HepG2 (cell line): Measurements from ENCODE around the gene ABCG4. TPM values are rescaled to one million over a fixed set of nuclear protein-coding genes. Genes with fewer than 3 reads are reported as not detected.

ENCODE experiments used
- ARNT ChIP-seq: fragments of 450-650 bp; IDR thresholded peaks from 2 replicates; pipeline ENCODE4 v1.6.1; 2017
- FOXP4 ChIP-seq: sonication (generic); formaldehyde crosslinking; IDR thresholded peaks from 2 replicates; pipeline ENCODE4 v1.4.0; 2020; ENCODE audit warnings: missing genetic modification reagents
- GABPA ChIP-seq, 2 experiments: IDR thresholded peaks; 2 replicates each; pipeline ENCODE4 v1.6.1; 2011 to 2016; ENCODE audit warnings: low read depth in 2 of 2, low read length in 1 of 2, missing biosample characterization in 1 of 2, missing genetic modification characterization in 1 of 2
- HCFC1 ChIP-seq: fragments of 150-350 bp; IDR thresholded peaks from 2 replicates; pipeline ENCODE4 v1.6.1; 2014; ENCODE audit warnings: low read depth, low read length
- HIC2 ChIP-seq: sonication (generic); formaldehyde crosslinking; IDR thresholded peaks from 2 replicates; pipeline ENCODE4 v1.9.0; 2022; ENCODE audit warnings: low read depth, missing genetic modification reagents
- HOXA5 ChIP-seq: sonication (generic); formaldehyde crosslinking; IDR thresholded peaks from 2 replicates; pipeline ENCODE4 v1.4.0; 2020; ENCODE audit warnings: missing genetic modification reagents
- IKZF5 ChIP-seq: IDR thresholded peaks from 2 replicates; pipeline ENCODE4 v1.6.1; 2018; ENCODE audit warnings: missing genetic modification reagents, mild to moderate bottlenecking, missing compliant biosample characterization
- KDM5A ChIP-seq: fragments of 200-600 bp; sonication (generic); IDR thresholded peaks from 2 replicates; pipeline ENCODE4 v1.7.0; 2018; ENCODE audit warnings: antibody characterized with exemption, mild to moderate bottlenecking, low read length, borderline replicate concordance
- KLF11 ChIP-seq: IDR thresholded peaks from 2 replicates; pipeline ENCODE4 v1.6.1; 2016; ENCODE audit warnings: missing compliant biosample characterization
- KLF9 ChIP-seq: IDR thresholded peaks from 2 replicates; pipeline ENCODE4 v1.6.1; 2016; ENCODE audit warnings: low read depth
- MTA1 ChIP-seq: sonication (generic); formaldehyde crosslinking; IDR thresholded peaks from 2 replicates; pipeline ENCODE4 v1.4.0; 2020; ENCODE audit warnings: missing genetic modification reagents, mild to moderate bottlenecking, borderline replicate concordance
- MTF2 ChIP-seq: sonication (generic); formaldehyde crosslinking; IDR thresholded peaks from 2 replicates; pipeline ENCODE4 v1.5.0; 2020; ENCODE audit warnings: missing genetic modification reagents, borderline replicate concordance
- NFRKB ChIP-seq: fragments of 450-650 bp; IDR thresholded peaks from 2 replicates; pipeline ENCODE4 v1.6.1; 2017
- NFYB ChIP-seq: sonication (generic); formaldehyde crosslinking; IDR thresholded peaks from 2 replicates; pipeline ENCODE4 v1.4.0; 2020; ENCODE audit warnings: missing genetic modification reagents
- PCBP1 ChIP-seq: fragments of 200-400 bp; formaldehyde crosslinking; IDR thresholded peaks from 2 replicates; pipeline ENCODE4 v1.6.1; 2017; ENCODE audit warnings: mild to moderate bottlenecking, low read depth, low read length, borderline replicate concordance
- POLR2A ChIP-seq, 2 experiments: IDR thresholded peaks; 2 replicates each; pipeline ENCODE4 v1.6.1; 2011; ENCODE audit warnings: low read depth in 2 of 2, low read length in 2 of 2, mild to moderate bottlenecking in 1 of 2, moderate library complexity in 1 of 2; ENCODE audit not compliant: insufficient read depth in 1 of 2
- POLR2G ChIP-seq: fragments of 200-400 bp; formaldehyde crosslinking; IDR thresholded peaks from 2 replicates; pipeline ENCODE4 v1.6.1; 2018; ENCODE audit warnings: mild to moderate bottlenecking, low read depth, low read length, moderate library complexity
- TOPORS ChIP-seq: sonication (generic); formaldehyde crosslinking; IDR thresholded peaks from 2 replicates; pipeline ENCODE4 v1.8.0; 2023; ENCODE audit warnings: mild to moderate bottlenecking, missing genetic modification reagents
- ZFY ChIP-seq: sonication (generic); formaldehyde crosslinking; IDR thresholded peaks from 2 replicates; pipeline ENCODE4 v1.4.0; 2020; ENCODE audit warnings: missing genetic modification reagents
- ZNF232 ChIP-seq: sonication (generic); formaldehyde crosslinking; IDR thresholded peaks from 2 replicates; pipeline ENCODE4 v1.4.0; 2020; ENCODE audit warnings: missing genetic modification reagents, borderline replicate concordance
- ZNF557 ChIP-seq: sonication (generic); formaldehyde crosslinking; IDR thresholded peaks from 2 replicates; pipeline ENCODE4 v1.4.0; 2020; ENCODE audit warnings: missing genetic modification reagents
- ZNF567 ChIP-seq: sonication (generic); formaldehyde crosslinking; IDR thresholded peaks from 2 replicates; pipeline ENCODE4 v1.8.1; 2023; ENCODE audit warnings: mild to moderate bottlenecking, missing genetic modification reagents, borderline replicate concordance
- ZSCAN31 ChIP-seq: sonication (generic); formaldehyde crosslinking; IDR thresholded peaks from 2 replicates; pipeline ENCODE4 v1.5.0; 2020; ENCODE audit warnings: low read depth, mild to moderate bottlenecking, missing genetic modification reagents
- ZZZ3 ChIP-seq: sonication (generic); formaldehyde crosslinking; IDR thresholded peaks from 2 replicates; pipeline ENCODE4 v1.4.0; 2020; ENCODE audit warnings: missing genetic modification reagents, mild to moderate bottlenecking, borderline replicate concordance
- polyA plus RNA-seq, 8 experiments: library from polyadenylated mRNA; depleted of rRNA in 3 of 8; stranded (reverse) in 7 of 8; unstranded in 1 of 8; fragments of >200 nt; fragmentation: Illumina TruSeq in 4 of 8; extraction: Trizol in 4 of 8; gene quantifications; 2 replicates each; pipeline versions ENCODE4 v1.2.1 to v1.2.3, GENCODE V29; 2011 to 2016; ENCODE audit warnings: low read depth in 4 of 8, missing spikeins in 1 of 8, mixed read lengths in 1 of 8; ENCODE audit not compliant: insufficient read depth in 1 of 8
- total RNA-seq, 5 experiments: library from RNA; depleted of rRNA; stranded (reverse); fragments of >200 nt; fragmentation: Illumina TruSeq; extraction: Trizol; gene quantifications; 2 replicates each; pipeline ENCODE4 v1.2.3, GENCODE V29; 2016; ENCODE audit warnings: low read depth in 1 of 5

The ABCG4 gene
- total and polyA plus RNA-seq, 2 of the 13 experiments (the other 11 are each of a cell fraction or from before 2014, with no cell fraction given): not detected

GRCh38 chr11:119101759-119102423 is 47.0 kb upstream of the ABCG4 start, which contains the start of gene DPAGT1 (continued):
- TF ChIP-seq ZNF232 (0 out of 2 replicates have a peak, but pooled peaks have one; percentile 1), IKZF5 (CRISPR knock-in tag) (no peak), TOPORS (0 out of 2 replicates have a peak, but pooled peaks have one; percentile 53), ZNF567 (CRISPR knock-in tag) (no peak), ZFY (peak; percentile 76), FOXP4 (no peak; the same call in 1 of the 2 replicates), ARNT (no peak), HIC2 (CRISPR knock-in tag) (no peak), MTA1 (CRISPR knock-in tag) (0 out of 2 replicates have a peak, but pooled peaks have one; percentile 12), POLR2G (peak; percentile 43; the same call in 1 of the 2 replicates), ZZZ3 (CRISPR knock-in tag) (0 out of 2 replicates have a peak, but pooled peaks have one; percentile 18), MTF2 (CRISPR knock-in tag) (0 out of 2 replicates have a peak, but pooled peaks have one; percentile 30), ZNF557 (0 out of 2 replicates have a peak, but pooled peaks have one; percentile 31), HOXA5 (0 out of 2 replicates have a peak, but pooled peaks have one; percentile 48), KDM5A (peak; percentile 96), PCBP1 (0 out of 2 replicates have a peak, but pooled peaks have one; percentile 32), KLF11 (CRISPR knock-in tag) (no peak; the same call in 1 of the 2 replicates), POLR2A (IDR thresholded peaks at IDR 0.05; ENCODE audit: insufficient read depth in 1 of 2, low read depth in 2 of 2, low read length in 2 of 2) (peak in 1 of 2 experiments; percentile 53; a peak in 3 of 4 replicates), KLF9 (CRISPR knock-in tag) (0 out of 2 replicates have a peak, but pooled peaks have one; percentile 34), HCFC1 (peak; percentile 74), NFRKB (peak; percentile 65), ZSCAN31 (CRISPR knock-in tag) (peak; percentile 30; the same call in 1 of the 2 replicates), NFYB (CRISPR knock-in tag) (peak; percentile 31; the same call in 1 of the 2 replicates), GABPA (IDR thresholded peaks at IDR 0.05; ENCODE audit: low read depth, low read length) (peak; percentile 59), GABPA (CRISPR knock-in tag; IDR thresholded peaks at IDR 0.05; ENCODE audit: low read depth) (peak; percentile 93)
